Measurements from ENCODE around the gene KRAS. TPM values are rescaled to one million over a fixed set of nuclear protein-coding genes. Genes with fewer than 3 reads are reported as not detected.
"Not testable (repeated sequence)": the region's sequence is repeated elsewhere in the genome, so short reads cannot be mapped to it uniquely, and the experiment has no call there.

The KRAS gene
- total RNA-seq: 1 to 10 TPM; 5.9 to 8.3 TPM

DNA sequence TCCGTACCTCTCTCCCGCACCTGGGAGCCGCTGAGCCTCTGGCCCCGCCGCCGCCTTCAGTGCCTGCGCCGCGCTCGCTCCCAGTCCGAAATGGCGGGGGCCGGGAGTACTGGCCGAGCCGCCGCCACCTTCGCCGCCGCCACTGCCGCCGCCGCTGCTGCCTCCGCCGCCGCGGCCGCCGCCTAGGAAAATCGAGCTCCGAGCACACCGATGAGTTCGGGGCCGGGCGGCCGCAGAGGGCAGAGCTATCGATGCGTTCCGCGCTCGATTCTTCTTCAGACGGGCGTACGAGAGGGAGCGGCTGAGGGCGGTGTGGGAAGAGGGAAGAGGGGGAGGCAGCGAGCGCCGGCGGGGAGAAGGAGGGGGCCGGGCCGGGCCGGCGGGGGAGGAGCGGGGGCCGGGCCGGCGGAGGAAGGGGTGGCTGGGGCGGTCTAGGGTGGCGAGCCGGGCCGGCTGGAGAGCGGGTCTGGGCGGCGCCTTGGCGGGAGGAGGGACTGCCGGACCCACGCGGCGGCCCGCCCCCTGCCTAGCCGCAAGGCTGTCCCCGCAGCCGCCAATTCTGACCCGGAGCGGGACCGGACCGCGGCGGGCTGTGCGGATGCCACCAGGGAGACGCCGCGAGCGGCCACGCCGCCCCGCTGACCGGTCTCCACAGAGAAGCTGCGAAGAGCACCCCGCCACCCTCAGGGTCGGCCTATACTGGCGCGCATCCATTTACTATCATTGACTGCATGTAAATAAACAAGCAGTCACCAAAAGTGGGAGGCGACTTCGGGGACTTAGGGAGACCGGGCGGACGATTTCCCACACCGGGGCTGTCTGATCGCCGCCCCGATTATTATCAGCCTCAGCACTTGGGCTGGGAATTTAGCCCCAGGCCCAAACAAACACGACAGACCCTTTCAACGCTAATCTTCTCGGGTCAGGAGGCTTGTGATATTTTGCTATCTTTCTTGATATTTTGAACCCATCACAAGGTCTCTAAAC lies at the start of gene KRAS:
KRAS (minus strand) TSS at position 186 of the 987 bp plus-strand sequence.
- Histone ChIP-seq H3K4me3 (peak within 1 kb of the TSS; percentile 86 to 98), H3K4me1 (peaks cover 49% of the 10 kb centered on the region), H3K9me3 (no peaks in the 10 kb centered on the region), H3K36me3 (replicated peaks in 1 of 2; ENCODE audit: insufficient read depth in 1 of 2, low read depth in 2 of 2) (no peaks in the 10 kb centered on the region), H3K27ac (peak within 1 kb of the TSS; percentile 93 to 98 (median 98)), H3K27me3 (no peaks in the 10 kb centered on the region)
- DNase-seq: peak; percentile 96 to 98 (median 97)
- ATAC-seq: peak; percentile 93
- intact Hi-C loops (cut with DNase I): no loop called here
- 0% methylated on average over 12 to 81 of the region's 105 CpGs for WGBS, 2 donors
- TF ChIP-seq POLR2A (IDR thresholded peaks at IDR 0.05): peak; percentile 68 to 85 (median 75)
- TF ChIP-seq, protein P1, sequence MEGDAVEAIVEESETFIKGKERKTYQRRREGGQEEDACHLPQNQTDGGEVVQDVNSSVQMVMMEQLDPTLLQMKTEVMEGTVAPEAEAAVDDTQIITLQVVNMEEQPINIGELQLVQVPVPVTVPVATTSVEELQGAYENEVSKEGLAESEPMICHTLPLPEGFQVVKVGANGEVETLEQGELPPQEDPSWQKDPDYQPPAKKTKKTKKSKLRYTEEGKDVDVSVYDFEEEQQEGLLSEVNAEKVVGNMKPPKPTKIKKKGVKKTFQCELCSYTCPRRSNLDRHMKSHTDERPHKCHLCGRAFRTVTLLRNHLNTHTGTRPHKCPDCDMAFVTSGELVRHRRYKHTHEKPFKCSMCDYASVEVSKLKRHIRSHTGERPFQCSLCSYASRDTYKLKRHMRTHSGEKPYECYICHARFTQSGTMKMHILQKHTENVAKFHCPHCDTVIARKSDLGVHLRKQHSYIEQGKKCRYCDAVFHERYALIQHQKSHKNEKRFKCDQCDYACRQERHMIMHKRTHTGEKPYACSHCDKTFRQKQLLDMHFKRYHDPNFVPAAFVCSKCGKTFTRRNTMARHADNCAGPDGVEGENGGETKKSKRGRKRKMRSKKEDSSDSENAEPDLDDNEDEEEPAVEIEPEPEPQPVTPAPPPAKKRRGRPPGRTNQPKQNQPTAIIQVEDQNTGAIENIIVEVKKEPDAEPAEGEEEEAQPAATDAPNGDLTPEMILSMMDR (IDR thresholded peaks at IDR 0.05): peak in 1 of 7 experiments; percentile 23

DNA sequence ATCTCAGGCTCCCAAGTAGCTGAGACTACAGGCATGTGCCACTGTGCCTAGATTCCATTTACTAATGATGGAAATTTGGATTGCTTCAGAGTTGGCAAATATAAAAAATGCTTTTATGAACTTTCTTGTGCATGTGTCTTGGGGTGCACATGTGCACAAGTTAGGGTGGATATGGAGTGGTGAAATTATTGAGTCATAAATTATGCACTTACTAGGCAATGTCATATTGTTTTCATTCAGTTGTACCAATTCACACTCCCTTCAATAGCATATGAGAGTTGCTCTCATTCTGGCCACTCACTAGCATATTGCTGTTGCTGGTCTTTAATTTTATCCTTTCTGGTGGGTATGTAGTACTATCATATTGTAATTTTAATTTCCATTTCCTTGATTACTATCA lies 45.7 kb upstream of the KRAS start:
- DNase-seq (no peak), ATAC-seq (no peak)
- H3K27me3 ChIP-seq: no peaks in the 10 kb centered on the region
- no peaks in the 10 kb centered on the region for H3K9me3 ChIP-seq
- H3K27ac ChIP-seq: no peak overlapping the region
- no peaks in the 10 kb centered on the region for H3K36me3 ChIP-seq (replicated peaks in 1 of 2; ENCODE audit: insufficient read depth in 1 of 2, low read depth in 2 of 2)
- H3K4me3 ChIP-seq: no peak overlapping the region
- intact Hi-C loops (cut with DNase I): no loop called here
- TF ChIP-seq, protein P1 (IDR thresholded peaks at IDR 0.05): no peak
- TF ChIP-seq POLR2A (IDR thresholded peaks at IDR 0.05): no peak
- no peaks in the 10 kb centered on the region for H3K4me1 ChIP-seq

DNA sequence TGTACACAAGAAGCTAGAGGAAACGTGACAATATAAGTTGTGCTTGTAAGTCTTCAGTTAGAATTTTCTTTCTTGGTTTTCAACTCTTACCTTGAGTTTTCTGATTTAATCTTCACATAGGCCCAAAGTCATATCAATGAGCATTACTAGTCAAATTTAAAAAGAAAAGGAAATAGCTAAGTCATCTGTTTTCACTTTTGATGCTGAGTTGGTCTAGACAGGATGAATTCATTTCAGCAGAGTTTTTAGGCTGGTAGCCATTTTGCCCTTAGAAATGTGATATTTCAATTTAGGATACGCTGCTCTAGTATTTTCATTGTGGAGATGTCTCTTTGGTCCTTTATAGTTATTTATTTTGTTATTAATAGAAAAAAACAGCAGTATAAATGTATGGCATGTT lies 44.6 kb upstream of the KRAS start:
- no peak for ATAC-seq
- Histone ChIP-seq H3K9me3 (no peaks in the 10 kb centered on the region), H3K27ac (no peak overlapping the region), H3K4me1 (no peaks in the 10 kb centered on the region), H3K4me3 (no peak overlapping the region), H3K27me3 (no peaks in the 10 kb centered on the region), H3K36me3 (replicated peaks in 1 of 2; ENCODE audit: insufficient read depth in 1 of 2, low read depth in 2 of 2) (no peaks in the 10 kb centered on the region)
- DNase-seq: no peak
- 87 to 91% methylated on average over 2 of the region's 2 CpGs for WGBS, 2 donors
- intact Hi-C loops (cut with DNase I): no loop called here
- TF ChIP-seq, protein P1 (IDR thresholded peaks at IDR 0.05): no peak
- TF ChIP-seq POLR2A (IDR thresholded peaks at IDR 0.05): no peak

DNA sequence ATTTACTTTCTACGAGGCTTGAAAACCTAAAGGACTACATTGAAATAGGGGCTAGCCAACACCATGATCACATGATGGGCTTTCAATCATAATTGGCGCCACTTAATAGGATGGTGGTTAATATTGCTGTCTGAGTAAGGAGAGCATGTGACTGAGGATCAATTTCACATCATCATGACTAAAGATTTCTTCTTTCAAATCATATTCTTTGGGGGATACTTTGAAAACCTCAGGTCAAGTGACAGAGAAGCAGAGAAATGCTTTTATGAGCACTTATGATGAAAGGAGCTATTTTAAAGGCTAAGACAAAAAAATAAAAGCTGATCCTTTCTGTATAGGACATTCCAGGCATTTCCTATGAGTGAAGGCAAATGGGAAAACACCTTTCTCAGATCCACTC lies 42.9 kb upstream of the KRAS start:
- H3K9me3 ChIP-seq: no peaks in the 10 kb centered on the region
- no peak for ATAC-seq
- no peaks in the 10 kb centered on the region for H3K27me3 ChIP-seq
- no peak for DNase-seq
- H3K36me3 ChIP-seq (replicated peaks in 1 of 2; ENCODE audit: insufficient read depth in 1 of 2, low read depth in 2 of 2): no peaks in the 10 kb centered on the region
- intact Hi-C loops (cut with DNase I): no loop called here
- WGBS, 2 donors: 74 to 83% methylated on average over 2 of the region's 2 CpGs
- no peak overlapping the region for H3K27ac ChIP-seq
- no peak overlapping the region for H3K4me3 ChIP-seq
- H3K4me1 ChIP-seq: no peaks in the 10 kb centered on the region
- no peak for TF ChIP-seq POLR2A (IDR thresholded peaks at IDR 0.05)
- TF ChIP-seq, protein P1 (IDR thresholded peaks at IDR 0.05): no peak

DNA sequence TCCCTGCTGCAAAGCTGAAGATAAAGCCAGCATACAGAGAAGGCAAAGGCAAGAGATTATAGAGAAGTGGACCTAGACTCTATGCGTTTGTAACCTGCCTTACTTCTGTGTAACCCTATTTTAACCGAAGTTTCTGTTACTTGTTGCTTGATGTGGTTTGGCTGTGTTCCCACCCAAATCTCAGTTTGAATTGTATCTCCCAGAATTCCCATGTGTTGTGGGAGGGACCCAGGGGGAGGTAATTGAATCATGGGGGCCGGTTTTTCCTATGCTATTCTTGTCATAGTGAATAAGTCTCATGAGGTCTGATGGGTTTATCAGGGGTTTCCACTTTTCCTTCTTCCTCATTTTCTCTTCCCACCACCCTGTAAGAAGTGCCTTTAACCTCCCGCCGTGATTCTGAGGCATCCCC lies 42.1 kb upstream of the KRAS start:
- H3K4me1 ChIP-seq; ATAC-seq; H3K9me3 ChIP-seq; H3K27me3 ChIP-seq; H3K27ac ChIP-seq; H3K4me3 ChIP-seq; H3K36me3 ChIP-seq (replicated peaks in 1 of 2; ENCODE audit: insufficient read depth in 1 of 2, low read depth in 2 of 2); DNase-seq; intact Hi-C loops (cut with DNase I): not testable (repeated sequence)
- 75 to 84% methylated on average over 5 of the region's 5 CpGs for WGBS, 2 donors

Data from body of pancreas (tissue), 4 donors.